ENCODE data around the gene TBX2.

DNA sequence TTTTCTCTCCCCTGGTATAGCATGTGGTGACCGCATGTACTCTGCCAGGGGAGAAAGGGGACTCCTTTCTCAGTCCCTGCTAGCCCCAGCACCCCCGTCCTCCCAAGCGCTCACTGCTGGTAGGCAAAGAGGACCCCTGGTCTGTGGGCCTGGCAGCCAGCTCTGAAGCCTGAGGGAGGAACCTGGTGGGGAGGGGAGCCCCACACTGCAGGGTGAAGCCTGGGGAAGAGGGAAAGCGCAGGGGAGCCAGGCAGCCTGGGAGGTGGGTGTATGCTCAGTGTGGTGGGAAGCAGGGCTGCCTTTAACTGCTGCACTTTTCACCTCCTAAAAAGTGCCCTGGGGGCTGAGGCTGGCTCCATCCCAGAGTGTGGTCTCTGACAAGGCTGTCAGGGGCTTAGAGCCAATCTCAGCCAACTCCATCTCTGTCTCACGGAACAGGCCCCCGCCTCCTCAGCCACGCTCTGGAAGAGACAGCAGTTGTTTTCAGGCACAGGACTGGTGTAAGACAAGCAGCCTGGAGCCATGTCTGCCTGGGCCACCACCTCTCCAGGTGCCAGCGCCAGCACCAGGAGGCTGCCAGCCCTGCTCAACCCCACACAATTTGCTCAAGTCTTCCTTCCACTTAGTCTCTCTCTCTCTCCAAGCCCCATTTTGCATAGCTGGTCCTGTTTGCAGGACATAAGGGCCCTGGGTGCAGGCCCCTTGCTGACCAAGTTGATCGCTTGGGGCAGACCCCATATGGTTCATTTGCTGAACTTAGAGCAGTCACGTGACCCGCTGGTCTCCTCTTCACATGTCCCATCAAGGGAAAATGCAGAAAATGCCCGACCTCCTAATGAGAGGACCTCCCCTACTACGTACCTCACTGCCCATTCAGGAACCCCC is 14.7 kb upstream of the TBX2 start:
- TF ChIP-seq, protein P1, sequence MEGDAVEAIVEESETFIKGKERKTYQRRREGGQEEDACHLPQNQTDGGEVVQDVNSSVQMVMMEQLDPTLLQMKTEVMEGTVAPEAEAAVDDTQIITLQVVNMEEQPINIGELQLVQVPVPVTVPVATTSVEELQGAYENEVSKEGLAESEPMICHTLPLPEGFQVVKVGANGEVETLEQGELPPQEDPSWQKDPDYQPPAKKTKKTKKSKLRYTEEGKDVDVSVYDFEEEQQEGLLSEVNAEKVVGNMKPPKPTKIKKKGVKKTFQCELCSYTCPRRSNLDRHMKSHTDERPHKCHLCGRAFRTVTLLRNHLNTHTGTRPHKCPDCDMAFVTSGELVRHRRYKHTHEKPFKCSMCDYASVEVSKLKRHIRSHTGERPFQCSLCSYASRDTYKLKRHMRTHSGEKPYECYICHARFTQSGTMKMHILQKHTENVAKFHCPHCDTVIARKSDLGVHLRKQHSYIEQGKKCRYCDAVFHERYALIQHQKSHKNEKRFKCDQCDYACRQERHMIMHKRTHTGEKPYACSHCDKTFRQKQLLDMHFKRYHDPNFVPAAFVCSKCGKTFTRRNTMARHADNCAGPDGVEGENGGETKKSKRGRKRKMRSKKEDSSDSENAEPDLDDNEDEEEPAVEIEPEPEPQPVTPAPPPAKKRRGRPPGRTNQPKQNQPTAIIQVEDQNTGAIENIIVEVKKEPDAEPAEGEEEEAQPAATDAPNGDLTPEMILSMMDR (conservative IDR thresholded peaks at IDR 0.05; ENCODE audit: low read depth, low read length): no peak
- no peak for TF ChIP-seq EZH2 (IDR thresholded peaks at IDR 0.05; ENCODE audit: borderline replicate concordance, low read depth, low read length, poor library complexity, severe bottlenecking)

All from A673 (cell line).